ENCODE results near the gene ZNF865.

The ZNF865 gene

DNA sequence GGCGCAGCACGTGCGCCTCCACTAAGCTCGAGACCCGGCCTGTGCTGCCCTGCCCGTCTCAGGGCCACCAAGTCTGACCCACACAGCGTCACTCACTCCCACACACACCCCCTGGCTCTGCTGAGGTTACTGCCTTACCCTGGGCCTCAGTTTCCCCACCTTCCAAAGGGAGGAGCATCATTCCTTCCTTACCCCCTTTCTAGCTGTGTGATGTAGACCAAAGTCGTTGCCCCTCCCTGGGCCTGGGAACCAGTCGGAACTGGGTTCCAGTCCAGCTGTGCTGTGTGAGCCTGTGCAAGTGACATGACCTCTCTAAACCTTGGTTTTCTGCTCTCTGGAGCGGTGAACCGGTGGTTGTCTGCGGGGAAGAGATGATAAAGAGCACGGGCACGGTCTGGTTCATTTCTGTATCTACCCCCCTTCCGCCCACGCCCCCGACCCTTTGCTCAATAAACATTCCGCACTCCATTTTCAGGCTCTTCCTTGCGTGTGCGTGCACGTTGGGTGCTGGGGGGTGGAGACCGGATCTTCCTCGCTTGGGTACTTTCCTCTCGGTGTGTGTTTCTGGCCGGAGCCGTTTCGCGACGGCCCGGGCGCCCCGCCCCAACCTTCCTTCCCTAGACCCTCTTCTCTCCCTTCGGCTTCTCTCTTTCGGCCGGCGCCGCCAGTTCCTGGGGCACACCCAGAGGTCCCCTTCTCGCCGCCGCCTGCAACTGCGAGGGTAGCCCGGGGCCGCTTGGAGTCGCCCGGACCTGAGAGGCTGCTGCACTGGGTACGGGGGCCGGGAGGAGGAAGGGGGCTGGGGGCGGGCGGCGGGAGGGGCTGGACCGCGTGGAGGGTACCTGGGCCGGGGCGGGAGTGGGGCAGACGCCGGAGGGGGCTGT, 37.8 kb downstream of the ZNF865 start, which contains the start of gene ZNF581:
Gene ZNF581 (plus strand): TSS at position 647 of the 884 bp plus-strand sequence. CDS start 923 bp downstream, outside the sequence.
- peak; percentile 63 for DNase-seq (ENCODE audit: low read depth)
- TF ChIP-seq, protein P1, sequence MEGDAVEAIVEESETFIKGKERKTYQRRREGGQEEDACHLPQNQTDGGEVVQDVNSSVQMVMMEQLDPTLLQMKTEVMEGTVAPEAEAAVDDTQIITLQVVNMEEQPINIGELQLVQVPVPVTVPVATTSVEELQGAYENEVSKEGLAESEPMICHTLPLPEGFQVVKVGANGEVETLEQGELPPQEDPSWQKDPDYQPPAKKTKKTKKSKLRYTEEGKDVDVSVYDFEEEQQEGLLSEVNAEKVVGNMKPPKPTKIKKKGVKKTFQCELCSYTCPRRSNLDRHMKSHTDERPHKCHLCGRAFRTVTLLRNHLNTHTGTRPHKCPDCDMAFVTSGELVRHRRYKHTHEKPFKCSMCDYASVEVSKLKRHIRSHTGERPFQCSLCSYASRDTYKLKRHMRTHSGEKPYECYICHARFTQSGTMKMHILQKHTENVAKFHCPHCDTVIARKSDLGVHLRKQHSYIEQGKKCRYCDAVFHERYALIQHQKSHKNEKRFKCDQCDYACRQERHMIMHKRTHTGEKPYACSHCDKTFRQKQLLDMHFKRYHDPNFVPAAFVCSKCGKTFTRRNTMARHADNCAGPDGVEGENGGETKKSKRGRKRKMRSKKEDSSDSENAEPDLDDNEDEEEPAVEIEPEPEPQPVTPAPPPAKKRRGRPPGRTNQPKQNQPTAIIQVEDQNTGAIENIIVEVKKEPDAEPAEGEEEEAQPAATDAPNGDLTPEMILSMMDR (IDR thresholded peaks at IDR 0.05; ENCODE audit: low read depth, low read length, missing control alignments), result no peak
- H3K4me3 ChIP-seq (ENCODE audit: low read depth, low read length), result peak within 1 kb of the TSS; percentile 71

DNA sequence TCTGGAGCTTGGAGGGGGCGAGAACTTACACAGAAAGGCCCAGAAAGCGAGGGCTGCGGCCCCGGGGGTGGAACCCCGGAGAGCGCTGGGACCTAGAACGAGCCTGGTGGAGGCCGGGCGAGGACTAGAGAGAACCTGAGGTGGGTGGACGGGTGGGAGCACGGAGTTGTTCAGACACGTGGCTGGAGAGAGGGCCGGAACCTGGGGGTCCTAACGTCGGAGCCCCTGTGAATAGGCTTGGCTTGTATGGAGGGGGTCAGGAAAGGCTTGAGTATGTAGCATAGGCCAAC, 38.4 kb downstream of the ZNF865 start:
- TF ChIP-seq, protein P1 (IDR thresholded peaks at IDR 0.05; ENCODE audit: low read depth, low read length, missing control alignments), result no peak
- no peak for DNase-seq (ENCODE audit: low read depth)

DNA sequence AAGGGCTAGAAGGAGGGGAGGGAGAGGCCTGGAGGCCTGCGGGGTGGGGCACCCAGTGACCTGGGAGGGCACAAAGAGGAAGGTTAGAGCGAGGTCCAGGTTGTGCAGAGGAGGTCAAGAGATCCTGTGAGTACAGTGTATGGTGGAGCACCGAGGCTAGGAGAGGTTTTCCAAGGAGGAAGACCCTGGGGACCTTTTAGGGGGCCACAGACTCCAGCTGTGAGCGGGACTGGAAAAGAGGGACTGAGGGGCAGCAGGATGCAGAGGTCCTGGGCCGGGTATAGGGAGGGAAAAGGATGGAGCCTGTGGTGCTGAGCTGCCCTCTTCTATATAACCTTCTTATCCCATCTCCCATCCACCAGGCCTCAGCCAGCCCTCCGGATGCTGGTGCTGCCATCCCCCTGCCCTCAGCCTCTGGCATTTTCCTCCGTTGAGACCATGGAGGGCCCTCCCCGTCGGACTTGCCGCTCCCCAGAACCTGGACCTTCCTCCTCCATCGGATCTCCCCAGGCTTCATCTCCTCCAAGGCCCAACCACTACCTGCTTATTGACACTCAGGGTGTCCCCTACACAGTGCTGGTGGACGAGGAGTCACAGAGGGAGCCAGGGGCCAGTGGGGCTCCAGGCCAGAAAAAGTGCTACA, 38.9 kb downstream of the ZNF865 start:
- peak overlapping the region; percentile 71 for H3K4me3 ChIP-seq (ENCODE audit: low read depth, low read length)
- no peak for DNase-seq (ENCODE audit: low read depth)
- TF ChIP-seq, protein P1 (IDR thresholded peaks at IDR 0.05; ENCODE audit: low read depth, low read length, missing control alignments), result no peak

More for the DNA sequence above, 38.4 kb downstream of the ZNF865 start:
- H3K4me3 ChIP-seq (ENCODE audit: low read depth, low read length), result peak overlapping the region; percentile 71

DNA sequence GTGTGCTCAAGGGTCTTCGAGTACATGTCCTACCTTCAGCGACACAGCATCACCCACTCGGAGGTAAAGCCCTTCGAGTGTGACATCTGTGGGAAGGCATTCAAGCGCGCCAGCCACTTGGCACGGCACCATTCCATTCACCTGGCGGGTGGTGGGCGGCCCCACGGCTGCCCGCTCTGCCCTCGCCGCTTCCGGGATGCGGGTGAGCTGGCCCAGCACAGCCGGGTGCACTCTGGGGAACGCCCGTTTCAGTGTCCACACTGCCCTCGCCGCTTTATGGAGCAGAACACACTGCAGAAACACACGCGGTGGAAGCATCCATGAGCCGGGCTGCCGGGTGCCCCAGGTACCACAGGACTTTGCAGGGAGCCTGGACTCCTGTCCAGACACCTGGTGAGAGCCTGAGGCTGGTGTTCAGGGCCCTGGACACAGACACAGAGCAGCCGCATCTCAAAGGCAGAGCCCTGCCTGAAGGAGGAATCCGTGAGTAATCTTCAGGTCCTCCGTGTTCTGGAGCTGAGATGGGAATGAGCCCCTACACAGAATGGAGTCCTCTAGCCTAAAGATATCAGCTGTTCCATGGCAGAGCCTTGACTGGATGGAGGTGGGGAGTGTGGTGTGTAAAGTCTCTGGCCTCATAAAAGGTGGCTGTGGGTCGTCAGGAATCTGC, 39.5 kb downstream of the ZNF865 start:
- H3K4me3 ChIP-seq (ENCODE audit: low read depth, low read length), result peak overlapping the region; percentile 71
- TF ChIP-seq, protein P1 (IDR thresholded peaks at IDR 0.05; ENCODE audit: low read depth, low read length, missing control alignments), result no peak
- DNase-seq (ENCODE audit: low read depth), result no peak

DNA sequence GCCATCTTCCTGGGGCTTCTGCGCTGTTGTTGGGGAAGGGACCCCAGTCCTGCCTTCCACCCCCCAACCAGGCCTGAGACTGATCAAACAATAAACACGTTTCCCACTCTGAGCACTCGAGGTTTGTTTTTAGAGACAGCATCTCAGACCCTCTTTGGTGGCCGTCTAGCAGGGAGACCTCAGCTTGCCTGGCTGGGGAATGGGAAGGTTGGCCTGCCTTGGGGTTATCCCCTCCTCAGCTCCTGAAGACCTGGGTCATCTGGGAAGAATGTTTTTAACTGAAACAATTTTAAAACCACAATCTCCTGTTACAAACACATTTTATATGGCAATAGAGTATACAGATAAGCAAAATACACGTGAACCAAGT, 40.0 kb downstream of the ZNF865 start:
- TF ChIP-seq, protein P1 (IDR thresholded peaks at IDR 0.05; ENCODE audit: low read depth, low read length, missing control alignments), result no peak
- peak overlapping the region; percentile 71; the same call in 1 of the 2 replicates for H3K4me3 ChIP-seq (ENCODE audit: low read depth, low read length)
- DNase-seq (ENCODE audit: low read depth), result no peak

DNA sequence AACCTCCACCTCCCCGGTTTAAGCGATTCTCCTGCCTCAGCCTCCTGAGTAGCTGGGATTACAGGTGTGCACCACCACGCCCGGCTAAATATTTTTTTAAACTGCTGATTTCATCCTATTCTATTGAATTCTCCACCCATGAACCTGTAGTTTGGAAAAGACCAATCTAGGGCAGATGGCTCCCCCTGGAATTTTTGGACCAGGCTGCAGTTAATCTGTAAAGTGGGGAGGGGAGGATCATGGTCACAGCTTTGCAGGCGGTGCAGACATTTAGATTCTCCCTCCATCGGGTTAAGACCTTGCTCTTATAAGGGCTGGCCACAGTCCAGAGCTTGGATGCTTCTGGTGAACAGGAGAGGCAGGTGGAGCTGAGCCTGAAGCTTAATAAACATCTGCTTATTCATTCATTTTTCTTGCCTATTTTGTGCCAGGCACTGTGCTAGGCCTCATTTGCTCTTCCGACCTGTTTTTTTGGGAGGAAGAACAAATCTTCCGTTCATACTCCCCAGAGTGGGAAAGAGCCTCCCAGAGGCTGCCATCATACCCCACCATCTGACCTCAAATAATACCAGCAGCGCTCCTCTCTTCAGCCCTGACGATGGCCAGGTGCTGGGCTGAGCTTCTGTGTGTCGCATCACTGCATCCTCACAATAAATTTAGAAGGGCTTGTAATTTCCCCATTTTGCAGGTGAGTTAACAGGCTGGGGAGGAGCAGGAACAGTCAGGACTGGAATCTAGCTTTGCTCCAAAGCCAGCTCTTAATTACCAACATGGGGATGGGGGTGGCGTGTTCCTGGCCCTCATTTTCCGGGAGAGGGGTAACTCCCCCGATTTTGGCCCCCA, 41.7 kb downstream of the ZNF865 start:
- TF ChIP-seq, protein P1 (IDR thresholded peaks at IDR 0.05; ENCODE audit: low read depth, low read length, missing control alignments), result no peak
- DNase-seq (ENCODE audit: low read depth), result no peak
- H3K4me3 ChIP-seq (ENCODE audit: low read depth, low read length), result peak overlapping the region; percentile 64
